ENCODE results near the gene SLC30A4.

SLC30A4 gene

DNA sequence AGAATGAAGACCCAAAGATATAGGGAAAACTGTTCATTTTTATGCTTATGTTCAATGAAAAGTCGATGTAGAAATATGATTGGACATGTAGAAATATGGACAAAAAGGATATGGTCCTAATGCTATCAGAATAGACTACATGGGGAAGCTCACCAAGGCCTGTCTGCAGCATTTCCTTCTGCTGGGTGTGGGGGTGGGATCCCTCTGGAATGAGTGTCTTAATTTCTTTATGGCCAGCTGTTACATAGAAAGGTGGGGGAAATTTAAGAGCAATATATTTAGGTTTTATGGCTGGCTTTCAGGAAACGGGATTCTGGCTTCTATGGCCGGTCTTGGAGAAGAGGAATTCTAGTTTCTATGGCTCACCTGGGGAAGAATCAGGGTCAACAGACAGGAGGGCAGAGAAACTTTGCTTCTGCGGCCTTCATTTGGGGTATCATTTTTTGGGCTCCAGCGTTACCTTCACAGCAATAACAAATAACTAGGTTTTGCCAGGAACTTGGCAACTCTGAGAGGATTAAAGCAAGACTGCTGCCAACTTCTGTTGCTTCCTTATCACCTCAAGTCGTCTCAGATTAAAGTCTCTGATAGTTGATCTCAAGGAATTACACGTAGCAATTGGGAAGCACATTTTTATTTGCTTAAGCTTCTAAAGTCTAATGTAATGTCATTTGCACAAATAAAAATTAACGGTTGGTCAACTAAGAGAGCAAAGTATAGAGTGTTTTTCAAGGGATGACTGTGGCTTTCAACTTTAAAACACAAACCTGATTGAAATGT, 87.2 kb downstream of the SLC30A4 start:
- DNase-seq (ENCODE audit: extremely low read depth, low read depth) = no peak
- H3K4me3 ChIP-seq (replicated peaks; ENCODE audit: low read depth, low read length) = no peak overlapping the region
- no peak for TF ChIP-seq CTCF (IDR thresholded peaks at IDR 0.05; ENCODE audit: low read depth, low read length, missing control alignments)

DNA sequence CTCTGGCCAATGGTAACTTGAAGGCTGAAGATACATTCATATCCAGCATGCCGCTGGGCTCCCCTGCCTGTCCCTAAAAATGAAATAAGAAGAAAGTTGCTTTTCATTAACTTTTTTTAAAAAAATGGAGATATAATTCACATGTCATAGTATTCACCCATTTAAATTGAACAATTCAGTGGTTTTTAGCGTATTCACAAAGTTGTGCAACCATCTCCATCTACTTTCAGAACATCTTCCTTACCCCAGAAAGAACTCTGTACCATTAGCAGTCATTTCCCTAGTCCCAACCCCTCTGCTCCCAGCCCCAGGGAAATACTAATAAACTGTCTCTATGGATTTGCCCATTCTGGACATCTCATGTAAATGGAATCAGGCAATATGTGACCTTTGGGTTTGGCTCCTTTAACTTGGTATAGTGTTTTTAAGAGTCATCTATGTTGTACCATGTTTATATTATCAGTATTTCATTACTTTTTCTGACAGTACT, 88.4 kb downstream of the SLC30A4 start:
- no peak for TF ChIP-seq CTCF (IDR thresholded peaks at IDR 0.05; ENCODE audit: low read depth, low read length, missing control alignments)
- no peak overlapping the region for H3K4me3 ChIP-seq (replicated peaks; ENCODE audit: low read depth, low read length)
- DNase-seq (ENCODE audit: extremely low read depth, low read depth) = no peak

- DNase-seq (ENCODE audit: extremely low read depth, low read depth) = no peak
- no peak for TF ChIP-seq CTCF (IDR thresholded peaks at IDR 0.05; ENCODE audit: low read depth, low read length, missing control alignments)
- no peak overlapping the region for H3K4me3 ChIP-seq (replicated peaks; ENCODE audit: low read depth, low read length)
These were observed 91.0 kb downstream of the SLC30A4 start for GRCh38 chr15:45431511-45431910.

DNA sequence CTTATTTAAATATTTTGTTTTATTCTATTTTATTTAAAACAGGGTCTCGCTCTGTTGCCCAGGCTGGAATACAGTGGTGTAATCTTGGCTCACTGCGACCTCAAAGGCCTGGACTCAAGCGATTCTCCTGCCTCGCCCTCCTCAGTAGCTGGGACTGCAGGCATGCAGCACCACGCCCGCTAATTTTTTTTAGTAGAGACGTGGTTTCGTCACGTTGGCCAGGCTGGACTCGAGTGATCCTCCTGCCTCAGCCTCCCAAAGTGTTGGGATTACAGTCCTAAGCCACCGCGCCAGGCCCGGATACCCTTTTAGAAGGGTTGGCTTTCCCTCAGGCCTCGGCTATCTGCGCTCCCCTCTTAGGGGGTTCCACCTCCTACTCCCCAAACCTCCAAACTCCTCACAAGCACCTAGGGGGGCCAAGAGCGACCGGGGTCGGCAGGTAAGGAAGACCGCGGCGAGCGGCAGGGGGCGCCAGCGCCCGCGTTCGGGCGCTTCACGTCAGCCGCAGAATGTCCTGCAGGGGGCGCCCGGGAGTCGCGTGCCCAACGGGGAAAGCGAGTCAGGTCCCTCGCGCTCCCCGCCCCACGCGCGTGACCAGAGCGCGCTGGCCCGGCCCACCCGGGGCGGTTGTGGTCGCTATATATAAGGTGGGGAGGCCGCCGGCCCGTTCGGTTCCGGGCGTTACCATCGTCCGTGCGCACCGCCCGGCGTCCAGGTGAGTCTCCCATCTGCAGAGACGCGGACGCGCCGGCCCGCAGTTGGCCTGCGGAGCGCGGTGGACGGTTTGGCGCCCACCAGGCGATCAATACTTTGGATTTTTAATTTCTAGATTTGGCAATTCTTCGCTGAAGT, 92.4 kb downstream of the SLC30A4 start:
- H3K4me3 ChIP-seq (replicated peaks; ENCODE audit: low read depth, low read length) = peak overlapping the region; percentile 36
- no peak for DNase-seq (ENCODE audit: extremely low read depth, low read depth)
- peak; percentile 100 for TF ChIP-seq CTCF (IDR thresholded peaks at IDR 0.05; ENCODE audit: low read depth, low read length, missing control alignments)
